GM18519 (cell line): Measurements from ENCODE around the gene BCLAF3.

Source experiments
- ATAC-seq: cut with Tn5 transposase; IDR thresholded peaks from one replicate; pipeline ENCODE4 v1.9.1; 2021; ENCODE audit warnings: mild to moderate bottlenecking, moderate library complexity; ENCODE audit not compliant: unreplicated experiment, low FRiP score

The BCLAF3 gene

DNA sequence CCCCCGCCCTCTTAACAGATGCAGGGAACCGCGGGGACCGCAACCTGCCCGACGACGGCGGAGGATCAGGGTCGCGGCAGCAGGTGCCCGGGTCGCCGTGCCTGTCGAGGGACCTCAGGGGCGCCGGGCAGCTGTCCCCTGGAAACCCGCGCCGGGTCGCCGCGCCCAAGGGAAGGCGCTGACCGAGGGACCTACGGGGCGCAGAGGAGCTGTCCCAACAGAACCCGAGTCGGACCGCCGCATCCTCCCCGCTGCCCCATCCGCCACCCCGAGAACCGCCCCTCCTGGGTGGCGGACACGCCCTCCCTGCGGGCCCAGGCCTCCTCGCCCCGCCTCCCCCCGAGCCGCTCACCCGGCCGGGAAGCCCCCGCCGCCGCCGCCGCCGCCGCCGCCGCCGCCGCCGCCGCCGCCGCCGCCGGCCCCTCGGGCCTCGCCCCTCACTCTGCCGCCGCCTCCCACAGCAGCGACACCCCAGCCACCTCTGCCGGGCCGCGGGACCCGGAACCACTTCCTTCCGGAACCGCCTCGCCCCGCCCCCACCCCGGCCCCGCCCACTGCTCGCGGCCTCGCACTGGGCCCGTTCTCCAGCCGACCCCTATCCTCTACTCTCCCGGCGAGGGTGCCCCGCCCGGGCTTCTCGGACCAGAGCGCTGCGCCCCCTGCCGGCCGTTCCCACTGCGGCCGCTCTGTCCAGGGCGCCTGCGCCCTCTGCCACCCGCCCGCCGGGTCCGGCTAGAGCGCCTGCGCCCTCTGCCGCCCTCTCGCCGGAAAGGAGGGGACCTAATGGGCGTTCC lies at the start of gene BCLAF3:
BCLAF3 (minus strand) TSS at position 506 of the 794 bp plus-strand sequence. CDS start 20,797 bp downstream, outside the sequence.
- peak; percentile 88 for ATAC-seq

- no peak for ATAC-seq
Observed at GRCh38 chrX:20038966-20039365, 48.1 kb upstream of the BCLAF3 start.

DNA sequence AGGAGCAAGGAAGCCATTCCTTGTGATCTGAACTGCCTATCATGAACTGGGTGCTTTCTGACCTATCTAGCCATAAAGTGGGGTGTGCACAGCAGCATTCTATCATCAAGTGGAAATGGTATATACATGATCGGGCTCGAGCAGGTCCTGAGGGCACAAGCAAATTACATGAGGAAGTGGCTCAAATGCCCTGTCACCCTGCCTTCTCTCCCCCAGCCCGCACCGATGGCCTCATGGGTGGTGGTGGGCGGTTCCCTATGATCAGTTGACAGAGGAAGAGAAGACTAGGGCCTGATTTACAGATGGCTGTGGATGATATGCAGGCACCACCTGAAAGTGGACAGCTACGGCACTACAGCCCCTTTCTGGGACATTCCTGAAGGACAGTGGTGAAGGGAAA lies 46.3 kb upstream of the BCLAF3 start:
- no peak for ATAC-seq

DNA sequence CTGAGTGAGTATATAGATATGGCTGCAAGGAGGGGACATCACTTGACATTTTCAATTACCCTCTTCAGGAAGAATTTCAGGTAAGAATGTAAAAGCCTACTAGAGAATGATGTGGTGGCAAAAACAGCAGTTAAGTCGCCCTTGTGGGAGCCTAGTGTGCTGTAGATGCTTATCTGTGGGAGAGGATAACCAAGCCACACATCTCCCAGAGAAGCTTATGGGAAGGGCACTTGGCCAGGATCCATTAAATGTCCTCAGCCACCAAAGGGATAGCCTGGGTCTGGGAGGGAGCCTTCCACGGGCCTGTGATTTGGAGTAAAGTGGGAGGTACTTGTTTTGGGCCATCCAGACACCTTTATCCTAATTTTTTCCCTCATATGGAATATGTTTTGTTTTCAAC lies 41.3 kb upstream of the BCLAF3 start:
- ATAC-seq, result no peak

DNA sequence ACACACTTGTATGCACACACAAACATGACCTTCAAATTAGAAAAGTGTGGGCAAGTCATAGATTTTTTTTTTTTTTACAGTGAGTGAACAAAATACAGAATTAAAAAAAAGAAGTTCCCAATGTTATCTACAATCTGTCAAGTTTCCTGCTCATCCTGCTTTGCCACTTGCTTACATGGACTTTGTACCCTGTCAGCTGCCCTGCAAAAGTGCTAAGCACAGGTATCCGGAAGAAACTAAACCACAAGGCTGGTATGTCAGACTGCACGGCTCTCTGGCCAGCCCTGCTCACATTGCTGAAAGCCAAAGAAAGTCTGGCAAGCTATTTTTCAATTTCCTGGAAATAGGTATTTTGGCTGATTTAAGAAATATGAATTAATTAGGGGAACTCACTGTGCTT lies 38.9 kb upstream of the BCLAF3 start:
- no peak for ATAC-seq

DNA sequence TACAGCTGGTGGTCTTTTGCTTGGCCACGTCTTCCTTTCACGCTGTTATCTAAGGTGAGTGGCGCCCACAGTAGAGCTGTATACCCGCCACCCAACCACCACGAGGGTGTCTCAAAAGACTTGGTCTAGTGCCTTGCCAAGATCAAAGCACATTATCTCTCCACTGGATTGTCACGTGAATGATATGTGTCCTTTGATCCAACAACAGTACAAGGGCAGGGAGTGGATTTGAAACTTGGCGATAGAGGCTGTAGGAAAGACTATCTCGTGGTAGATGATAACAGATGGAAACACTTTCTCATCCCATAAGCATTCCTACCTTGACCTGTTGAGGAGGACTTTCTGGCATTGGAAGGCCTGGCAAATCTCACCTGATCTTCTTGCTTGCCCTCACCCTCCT lies 37.7 kb upstream of the BCLAF3 start:
- ATAC-seq, result no peak

- ATAC-seq, result no peak
Observed at GRCh38 chrX:20026278-20026677, 35.4 kb upstream of the BCLAF3 start.

DNA sequence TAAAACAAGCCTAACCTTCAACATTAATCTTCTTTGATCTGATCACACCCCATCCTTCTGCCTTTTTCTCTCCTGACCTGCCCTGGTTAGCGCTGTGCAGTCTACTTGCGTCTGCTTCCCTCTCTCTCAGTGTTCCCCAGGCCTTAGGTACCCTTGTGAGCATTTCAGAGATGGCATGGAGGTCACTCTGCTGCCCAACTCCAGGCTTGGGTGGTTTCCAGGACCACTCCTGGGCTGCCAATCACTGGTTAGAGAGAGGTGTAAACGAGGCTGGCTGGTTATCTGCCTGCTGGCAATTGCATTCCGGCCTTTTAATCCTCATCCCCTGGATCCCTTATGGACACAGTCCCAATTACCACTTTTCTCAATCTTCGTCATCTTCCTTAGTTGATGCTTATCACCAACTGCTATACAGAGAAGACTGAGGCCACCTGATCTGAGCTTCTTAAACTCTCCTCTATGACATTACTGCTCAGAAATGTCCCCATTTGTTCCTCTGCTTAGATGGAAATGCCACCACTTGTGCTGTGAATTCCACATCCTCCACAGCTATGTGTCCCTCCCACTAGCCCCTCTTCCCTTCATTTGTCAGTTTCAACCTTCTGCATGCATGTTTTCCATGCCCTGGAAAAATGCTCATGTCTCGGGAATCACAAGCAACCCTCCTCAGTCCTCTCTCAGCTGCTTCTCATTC lies 29.0 kb upstream of the BCLAF3 start:
- ATAC-seq, result no peak

DNA sequence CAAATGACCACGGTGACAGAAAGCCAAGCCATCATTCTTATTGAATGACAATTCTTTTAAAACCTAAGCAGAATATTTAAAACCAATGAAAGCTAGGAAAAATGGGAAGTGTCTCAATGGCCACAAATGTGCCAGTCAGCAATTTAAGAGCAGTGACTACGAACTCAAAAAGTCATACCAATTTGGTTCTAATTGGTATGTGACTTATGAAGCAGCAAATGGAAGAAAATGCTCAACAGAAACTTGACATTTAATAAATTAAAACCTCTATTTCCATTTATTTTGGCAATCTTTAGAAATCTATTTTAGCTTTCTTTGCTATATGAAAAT lies 25.7 kb upstream of the BCLAF3 start:
- ATAC-seq, result no peak

GRCh38 chrX:20015945-20016615 lies 25.2 kb upstream of the BCLAF3 start:
- no peak for ATAC-seq

DNA sequence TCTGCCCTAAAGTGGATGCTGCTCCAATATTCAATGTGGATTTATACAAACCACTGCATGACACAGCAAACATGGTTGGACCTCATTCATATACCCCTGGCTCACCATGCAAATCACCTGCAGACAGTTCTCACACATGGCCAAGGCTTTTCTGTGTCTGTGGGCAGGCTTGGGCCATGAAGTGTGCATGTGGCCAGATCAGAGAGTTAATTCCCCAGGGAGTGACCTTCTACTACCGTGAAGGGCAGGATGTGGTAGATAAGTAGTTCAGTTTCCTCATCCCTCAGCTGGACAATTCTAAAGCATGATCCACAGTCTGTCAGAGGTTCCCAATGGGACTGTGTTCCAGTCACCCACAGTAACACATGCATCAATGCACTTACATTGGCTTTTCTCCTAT lies 24.6 kb upstream of the BCLAF3 start:
- ATAC-seq, result no peak

DNA sequence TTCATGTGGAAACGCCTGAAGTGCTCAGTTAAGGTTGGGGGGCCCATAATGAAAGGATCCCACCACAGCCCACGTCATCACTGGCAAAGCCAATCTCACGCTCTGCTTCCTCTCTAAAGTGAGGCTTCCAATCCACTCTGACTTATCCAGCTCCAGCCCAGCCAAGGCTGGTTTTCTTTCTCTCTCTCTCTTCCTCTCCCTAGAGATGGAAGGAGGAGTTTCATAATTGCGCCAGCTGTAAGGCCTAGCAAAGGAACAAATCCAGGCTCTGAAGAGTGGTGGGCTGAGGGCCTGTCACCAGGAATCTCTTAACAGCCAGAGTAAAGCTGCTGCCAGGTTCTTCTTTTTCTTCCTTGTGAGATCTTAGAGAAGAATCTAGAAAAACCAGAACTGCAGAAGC lies 20.7 kb upstream of the BCLAF3 start:
- ATAC-seq, result no peak

DNA sequence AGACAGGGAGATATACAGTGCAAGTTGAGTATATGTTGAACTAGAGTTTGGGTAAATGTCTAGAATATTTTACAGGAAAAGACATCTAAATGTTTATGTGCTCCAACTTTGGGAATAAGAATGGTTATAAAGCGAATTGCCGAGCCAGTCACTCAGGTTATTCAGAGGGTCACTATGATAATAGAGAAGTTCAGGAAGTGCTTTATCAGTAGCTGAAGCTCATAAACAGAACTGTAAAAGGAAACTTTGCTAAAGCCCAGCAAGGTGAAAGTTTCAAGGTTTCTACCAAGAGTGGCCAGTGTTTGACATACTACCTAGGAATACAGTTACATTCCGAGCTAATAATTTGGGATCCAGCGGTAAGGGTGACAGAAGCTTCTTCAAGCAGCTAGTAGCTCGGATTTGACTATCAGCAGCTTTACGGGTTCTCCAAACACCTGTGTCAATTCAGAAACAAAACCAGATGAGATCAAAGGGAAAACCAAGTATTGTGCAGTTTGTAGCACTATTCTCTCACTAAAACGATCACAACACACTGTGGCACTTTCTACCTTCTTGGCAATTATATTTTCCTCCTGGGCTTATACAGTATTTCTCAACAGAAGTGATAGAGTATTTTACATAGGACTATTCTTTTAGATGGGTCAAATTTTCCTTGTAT lies 17.2 kb upstream of the BCLAF3 start:
- ATAC-seq, result no peak

- no peak for ATAC-seq
Observed at GRCh38 chrX:20005883-20006282, 15.0 kb upstream of the BCLAF3 start.

DNA sequence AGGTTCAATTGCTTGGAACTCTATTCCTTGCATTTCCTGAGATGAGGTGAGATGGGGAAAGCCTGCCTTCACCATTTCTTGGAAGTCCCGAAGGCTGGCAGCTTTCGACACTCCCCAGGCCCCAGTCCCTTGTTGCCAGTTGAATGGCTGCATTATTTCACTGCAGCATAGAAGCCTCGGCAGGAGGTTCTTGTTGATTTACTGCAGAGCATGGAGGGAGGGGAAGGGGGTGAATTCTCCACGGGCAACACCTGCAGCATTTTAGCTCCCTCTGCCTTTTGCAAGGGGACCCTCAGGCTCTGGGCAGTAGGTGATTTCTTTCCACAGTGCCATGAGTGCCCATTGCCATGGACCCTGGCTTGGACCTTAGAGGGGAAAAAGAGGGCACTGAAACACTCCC lies 10.7 kb upstream of the BCLAF3 start:
- no peak for ATAC-seq

DNA sequence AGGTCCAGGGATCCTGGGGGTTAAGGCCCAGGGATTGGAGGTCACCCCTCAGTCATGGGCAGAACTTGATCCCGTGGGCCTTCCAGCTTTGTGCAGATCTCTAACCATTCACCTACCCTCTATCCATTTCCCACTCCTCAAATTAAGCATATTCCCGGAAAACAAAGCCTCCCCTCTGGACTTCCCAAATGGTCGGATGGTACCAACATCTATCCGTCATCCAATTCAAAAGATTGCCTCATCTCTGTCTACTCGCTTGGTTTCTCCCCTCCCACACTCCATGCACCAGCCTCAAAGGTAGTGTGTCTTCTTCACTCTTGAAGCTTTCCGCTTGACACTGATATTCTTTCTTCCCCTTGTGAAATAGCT lies 473 bp upstream of the BCLAF3 start:
- ATAC-seq, result no peak

DNA sequence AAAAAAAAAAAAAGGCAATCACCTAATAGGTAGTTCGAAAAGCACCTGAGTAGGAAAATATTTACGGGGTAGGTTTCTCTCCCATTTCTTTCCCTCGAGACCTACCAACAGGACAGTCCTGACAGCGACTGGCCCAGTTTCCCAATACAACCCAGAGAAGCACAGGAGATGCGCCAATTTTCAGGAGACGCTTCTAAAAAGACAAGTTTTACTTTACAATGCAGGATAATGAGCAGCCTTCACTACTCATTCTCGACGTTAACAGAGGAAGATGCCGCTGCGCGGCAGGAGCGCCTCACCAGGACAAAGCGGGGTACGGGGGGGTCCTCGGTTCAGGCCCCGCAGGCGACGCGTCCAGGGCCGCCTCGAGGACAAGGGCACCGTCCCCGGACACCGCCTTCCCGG lies 708 bp downstream of the BCLAF3 start:
- peak; percentile 15 for ATAC-seq

- no peak for ATAC-seq
Observed at GRCh38 chrX:19987856-19988255, 3.0 kb downstream of the BCLAF3 start.

DNA sequence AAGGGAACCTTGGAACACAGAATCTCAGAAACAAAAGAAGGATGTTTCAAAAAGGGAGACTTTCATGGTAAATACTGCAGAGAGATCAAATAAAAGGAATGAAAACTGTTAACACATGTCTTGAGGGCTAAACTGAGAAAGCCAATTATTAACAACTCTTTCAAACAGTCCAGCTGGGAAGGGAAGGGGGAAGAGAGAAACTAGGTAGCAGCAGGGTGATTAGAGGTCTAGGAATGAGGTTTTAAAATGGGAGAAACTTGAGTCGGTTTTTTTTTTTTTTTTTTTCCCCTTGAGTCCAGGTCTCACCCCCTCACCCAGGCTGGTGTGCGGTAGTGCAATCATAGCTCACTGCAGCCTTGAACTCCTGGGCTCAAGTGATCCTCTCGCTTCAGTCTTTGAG lies 4.3 kb downstream of the BCLAF3 start:
- ATAC-seq, result no peak

DNA sequence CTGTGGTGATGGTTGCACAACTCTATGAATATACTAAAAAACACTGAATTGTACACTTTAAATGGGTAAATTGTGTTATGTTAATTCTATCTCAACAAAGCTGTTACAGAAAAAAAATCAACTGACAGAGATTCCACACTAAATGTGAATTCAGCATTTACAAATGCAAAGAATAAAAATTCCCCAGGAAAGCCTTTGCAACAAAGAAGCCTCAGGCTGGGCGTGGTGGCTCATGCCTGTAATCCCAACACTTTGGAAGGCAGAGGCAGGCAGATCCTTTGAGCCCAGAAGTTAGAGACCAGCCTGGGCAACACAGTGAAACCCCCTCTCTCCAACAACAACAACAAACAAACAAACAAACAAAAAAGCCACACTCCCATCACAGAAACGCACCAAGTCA lies 8.9 kb downstream of the BCLAF3 start:
- ATAC-seq, result no peak

- no peak for ATAC-seq
Observed at GRCh38 chrX:19975845-19976244, 15.0 kb downstream of the BCLAF3 start.
